Heart right ventricle (tissue), 16 donors: ENCODE data around the gene POLR1C. TPM values are rescaled to one million over a fixed set of nuclear protein-coding genes. Genes with fewer than 3 reads are reported as not detected.
"Not testable (repeated sequence)": the region's sequence is repeated elsewhere in the genome, so short reads cannot be mapped to it uniquely, and the experiment has no call there.

Experiments
- ATAC-seq, 8 donors: fragments of 200-7000 bp; cut with Tn5 transposase; one replicate each; pipeline ENCODE4 v1.9.1; 2020; ENCODE audit warnings: mild to moderate bottlenecking in 8 of 8, moderate library complexity in 8 of 8, moderate number of reproducible peaks in 1 of 8
- DNase-seq, 2 donors: peaks; one replicate each; pipeline ENCODE4 v3.0.0-alpha.2; 2020
- H3K27ac ChIP-seq, 10 donors: fragments of 200-600 bp; sonication (generic) in 2 of 10; one replicate each; pipeline versions ENCODE4 v1.5.0 to v1.8.0; 2020 to 2022; ENCODE audit warnings: mild to moderate bottlenecking in 3 of 10
- H3K27me3 ChIP-seq, 7 donors: fragments of 200-600 bp; one replicate each; pipeline ENCODE4 v1.8.0; 2021 to 2022; ENCODE audit warnings: mild to moderate bottlenecking in 2 of 7
- H3K36me3 ChIP-seq, 9 donors: fragments of 200-600 bp; sonication (generic) in 1 of 9; one replicate each; pipeline versions ENCODE4 v1.5.0 to v1.8.0; 2020 to 2022; ENCODE audit warnings: mild to moderate bottlenecking in 2 of 9
- H3K4me1 ChIP-seq, 9 donors: fragments of 200-600 bp; sonication (generic) in 1 of 9; one replicate each; pipeline versions ENCODE4 v1.5.0 to v1.8.0; 2020 to 2022; ENCODE audit warnings: mild to moderate bottlenecking in 4 of 9
- H3K4me3 ChIP-seq, 10 donors: fragments of 200-600 bp; sonication (generic) in 2 of 10; one replicate each; pipeline versions ENCODE4 v1.5.0 to v1.8.0; 2020 to 2022; ENCODE audit warnings: mild to moderate bottlenecking in 7 of 10, moderate library complexity in 2 of 10
- H3K9me3 ChIP-seq, 11 donors: fragments of 200-600 bp in 10 of 11; sonication (generic) in 2 of 11; one replicate each; pipeline versions ENCODE4 v1.5.0 to v1.8.0; 2013 to 2022; ENCODE audit warnings: mild to moderate bottlenecking in 2 of 11, control low read depth in 1 of 11, moderate library complexity in 1 of 11
- CTCF ChIP-seq, 9 donors: fragments of 200-600 bp; sonication (generic) in 2 of 9; IDR thresholded peaks; one replicate each; pipeline versions ENCODE4 v1.5.0 to v1.8.0; 2021 to 2022; ENCODE audit warnings: antibody characterized with exemption in 9 of 9, mild to moderate bottlenecking in 5 of 9, moderate library complexity in 1 of 9
- WGBS, 2 donors: extraction: QIAGEN DNeasy Blood & Tissue Kit; methylation state at CpG; one replicate each; pipeline ENCODE4 v1.1.7; 2013; ENCODE audit warnings: inconsistent platforms in 1 of 2; 5-methylcytosine and 5-hydroxymethylcytosine counted together
- intact Hi-C, 10 donors: fragments of 100-400 bp; cut with DNase I; formaldehyde crosslinking; loops; one replicate each; pipeline versions ENCODE4 v1.11.1 to v1.14.2; 2022
- polyA plus RNA-seq, 2 donors: library from polyadenylated mRNA; stranded (reverse); fragments of 200-250 nt; gene quantifications; one replicate each; pipeline ENCODE4 v1.2.3, GENCODE V29; 2013
- total RNA-seq, 10 donors: library from RNA; stranded (reverse); fragmentation: NEBNext Ultra II Directional in 3 of 10; extraction: Animal tissue kit (Norgen Biotek cat#: 25700) in 3 of 10; gene quantifications; one replicate each; pipeline versions ENCODE4 v1.2.1 to v1.2.4, GENCODE V29; 2021 to 2023
- donor health status: Arrhythmogenic right ventricular cardiomyopathy.
- donor health status: ischemic (EF 13 %, LVEDD 7.1; RV severe dilation, severe dysfunction).
- donor health status: healthy with polysubstance abuse.
- donor health status: DM: no; HTN: yes; CAD: no.
- donor health status: DM: no; HTN: no; CAD: no.
- donor health status: ischemic (EF 25% LVEDD 6.9; RV normal size, moderate dysfunction).
- donor health status: ischemic (EF 25% LVEDD 5.7; RV mildly dilated, moderate dysfunction).
- donor health status: healthy.
- donor health status: DM: yes; HTN: yes; CAD: no.
- donor health status: Ischemic cardiomyopathy.
- donor health status: ischemic (EF 35%, LVEDD 5.7; RV mildly dilated, moderate dysfunction).
- donor health status: nonischemic (EF 11% LVEDD 7.7; RV severe dilation, severe dysfunction).
- donor health status: DM: yes; HTN: yes; CAD: no.
- donor health status: PGD.
- donor health status: ischemic (EF 29% LVEDD 5.4; RV normal size, mild dysfunction).
- donor health status: nonischemic (EF 23%, LVEDD 6.1; RV moderate dilation, normal function).

Gene POLR1C
- total and polyA plus RNA-seq, 12 donors: 10.3 to 35.5 (median 15.3) TPM

- Histone ChIP-seq H3K4me3 (no peak overlapping the region), H3K27me3 (no peaks in the 10 kb centered on the region), H3K9me3 (no peaks in the 10 kb centered on the region), H3K36me3 (peaks cover 0 to 97% (median 28%) of the 10 kb centered on the region in 9 donors), H3K27ac (no peak overlapping the region), H3K4me1 (no peaks in the 10 kb centered on the region)
- WGBS, 2 donors: 95 to 98% methylated on average over 5 of the region's 5 CpGs
- TF ChIP-seq CTCF (IDR thresholded peaks at IDR 0.05): no peak
- DNase-seq (no peak), ATAC-seq (no peak)
- intact Hi-C loops: no loop called here
Measured at GRCh38 chr6:43540507-43540906, 23.6 kb downstream of the POLR1C start.

GRCh38 chr6:43541774-43542471 lies 25.0 kb downstream of the POLR1C start:
- Histone ChIP-seq H3K27ac (no peak overlapping the region), H3K27me3 (no peaks in the 10 kb centered on the region), H3K36me3 (peaks cover 0 to 99% (median 32%) of the 10 kb centered on the region in 9 donors), H3K4me1 (no peaks in the 10 kb centered on the region), H3K4me3 (no peak overlapping the region), H3K9me3 (no peaks in the 10 kb centered on the region)
- DNase-seq (no peak), ATAC-seq (no peak)
- WGBS, 2 donors: 94 to 97% methylated on average over 8 of the region's 8 CpGs
- intact Hi-C loops: no loop called here
- no peak for TF ChIP-seq CTCF (IDR thresholded peaks at IDR 0.05)

GRCh38 chr6:43544461-43544860 lies 27.6 kb downstream of the POLR1C start:
- H3K4me3 ChIP-seq: no peak overlapping the region
- intact Hi-C loops: no loop called here
- no peaks in the 10 kb centered on the region for H3K9me3 ChIP-seq
- DNase-seq (no peak), ATAC-seq (no peak)
- no peak for TF ChIP-seq CTCF (IDR thresholded peaks at IDR 0.05)
- H3K27me3 ChIP-seq: no peaks in the 10 kb centered on the region
- no peak overlapping the region for H3K27ac ChIP-seq
- no peaks in the 10 kb centered on the region for H3K4me1 ChIP-seq
- peaks cover 0 to 100% (median 57%) of the 10 kb centered on the region in 9 donors for H3K36me3 ChIP-seq
- WGBS, 2 donors: 69 to 70% methylated on average over 4 of the region's 4 CpGs

- Histone ChIP-seq H3K9me3 (no peaks in the 10 kb centered on the region), H3K27ac (no peak overlapping the region), H3K27me3 (no peaks in the 10 kb centered on the region), H3K4me1 (no peaks in the 10 kb centered on the region), H3K36me3 (peaks cover 0 to 100% (median 79%) of the 10 kb centered on the region in 9 donors), H3K4me3 (no peak overlapping the region)
- ATAC-seq (no peak), DNase-seq (no peak)
- WGBS, 2 donors: 89 to 92% methylated on average over 3 of the region's 3 CpGs
- TF ChIP-seq CTCF (IDR thresholded peaks at IDR 0.05): no peak
- intact Hi-C loops: no loop called here
Measured at GRCh38 chr6:43547222-43547621, 30.3 kb downstream of the POLR1C start.

GRCh38 chr6:43557620-43558019 lies 40.7 kb downstream of the POLR1C start:
- DNase-seq, H3K27ac ChIP-seq, H3K4me1 ChIP-seq, H3K27me3 ChIP-seq, H3K4me3 ChIP-seq, H3K9me3 ChIP-seq, ATAC-seq, intact Hi-C loops: not testable (repeated sequence)
- peaks cover 0 to 100% (median 65%) of the 10 kb centered on the region in 9 donors for H3K36me3 ChIP-seq
- WGBS, 2 donors: 87 to 98% methylated on average over 7 of the region's 7 CpGs
